ENCODE measurements around the gene NPSR1. TPM values are rescaled to one million over a fixed set of nuclear protein-coding genes. Genes with fewer than 3 reads are reported as not detected.

Gene NPSR1
- total and polyA plus RNA-seq, 4 donors = 0.11 to 0.59 (median 0.15) TPM; not detected in 1

- H3K36me3 ChIP-seq (ENCODE audit: control insufficient read depth, insufficient read depth, low read length) = no peaks in the 10 kb centered on the region
- H3K9me3 ChIP-seq (ENCODE audit: control insufficient read depth, insufficient read depth, low read length) = no peaks in the 10 kb centered on the region
- WGBS (ENCODE audit: insufficient coverage) = no CpG with 5 or more reads among the region's 3 CpGs
- no peaks in the 10 kb centered on the region for H3K4me1 ChIP-seq (ENCODE audit: control insufficient read depth, insufficient read depth, low read length)
- no peak overlapping the region for H3K4me3 ChIP-seq (ENCODE audit: low read depth, low read length)
- H3K27ac ChIP-seq (ENCODE audit: low read depth, low read length) = no peak overlapping the region
- peaks cover 5% of the 10 kb centered on the region for H3K27me3 ChIP-seq (ENCODE audit: control insufficient read depth, insufficient read depth, low read length)
- peak in 2 of 6 donors; percentile 14 to 19 for DNase-seq (ENCODE audit: low read depth in 4 of 6, low spot score in 6 of 6)
Measured at GRCh38 chr7:34659472-34660075, 1.6 kb downstream of the NPSR1 start.

DNA sequence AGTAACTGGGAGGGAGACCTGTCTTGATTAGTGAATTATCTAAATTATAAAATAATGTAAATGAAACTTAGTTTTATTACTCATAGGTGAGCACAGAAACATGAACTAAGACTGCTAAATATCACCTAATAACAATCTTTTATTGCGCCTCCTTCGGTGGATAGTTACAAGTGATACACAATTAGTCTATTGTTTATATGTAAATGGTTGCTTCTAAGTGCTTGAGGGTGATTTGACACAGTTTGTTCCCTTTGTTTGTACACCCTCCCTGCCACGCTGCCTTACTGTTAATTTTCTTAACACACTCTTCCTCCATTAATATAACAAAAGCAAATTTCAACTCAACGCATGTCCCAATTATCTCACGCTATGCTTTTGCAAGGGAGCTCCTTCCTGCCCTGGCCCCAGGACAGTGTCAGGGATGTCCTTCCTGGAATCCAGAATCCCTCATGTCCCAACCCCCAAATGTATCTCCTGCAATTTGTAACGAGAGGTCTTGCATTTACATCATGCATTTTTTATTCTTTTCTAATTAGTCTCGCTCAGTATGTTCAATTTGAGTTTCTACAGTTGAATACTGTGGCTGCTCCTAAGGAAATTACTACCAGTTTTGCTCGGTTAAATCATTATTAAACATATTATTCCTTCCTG, 4.2 kb downstream of the NPSR1 start:
- peak in 2 of 6 donors; percentile 12 to 55 for DNase-seq (ENCODE audit: low read depth in 4 of 6, low spot score in 6 of 6)
- peaks cover 5% of the 10 kb centered on the region for H3K27me3 ChIP-seq (ENCODE audit: control insufficient read depth, insufficient read depth, low read length)
- H3K4me1 ChIP-seq (ENCODE audit: control insufficient read depth, insufficient read depth, low read length) = no peaks in the 10 kb centered on the region
- no peaks in the 10 kb centered on the region for H3K36me3 ChIP-seq (ENCODE audit: control insufficient read depth, insufficient read depth, low read length)
- no peak overlapping the region for H3K27ac ChIP-seq (ENCODE audit: low read depth, low read length)
- no peak overlapping the region for H3K4me3 ChIP-seq (ENCODE audit: low read depth, low read length)
- 31% methylated on average over 4 of the region's 8 CpGs for WGBS (ENCODE audit: insufficient coverage)
- H3K9me3 ChIP-seq (ENCODE audit: control insufficient read depth, insufficient read depth, low read length) = no peaks in the 10 kb centered on the region

- Histone ChIP-seq H3K27me3 (ENCODE audit: control insufficient read depth, insufficient read depth, low read length) (peaks cover 5% of the 10 kb centered on the region), H3K4me3 (ENCODE audit: low read depth, low read length) (no peak overlapping the region), H3K27ac (ENCODE audit: low read depth, low read length) (no peak overlapping the region), H3K4me1 (ENCODE audit: control insufficient read depth, insufficient read depth, low read length) (no peaks in the 10 kb centered on the region), H3K36me3 (ENCODE audit: control insufficient read depth, insufficient read depth, low read length) (no peaks in the 10 kb centered on the region), H3K9me3 (ENCODE audit: control insufficient read depth, insufficient read depth, low read length) (no peaks in the 10 kb centered on the region)
- no peak for DNase-seq (ENCODE audit: low read depth in 4 of 6, low spot score in 6 of 6)
Measured at GRCh38 chr7:34664755-34665154, 6.7 kb downstream of the NPSR1 start.

GRCh38 chr7:34672430-34672829, 14.4 kb downstream of the NPSR1 start:
- Histone ChIP-seq H3K4me3 (ENCODE audit: low read depth, low read length) (no peak overlapping the region), H3K4me1 (ENCODE audit: control insufficient read depth, insufficient read depth, low read length) (no peaks in the 10 kb centered on the region), H3K27ac (ENCODE audit: low read depth, low read length) (no peak overlapping the region), H3K36me3 (ENCODE audit: control insufficient read depth, insufficient read depth, low read length) (no peaks in the 10 kb centered on the region), H3K9me3 (ENCODE audit: control insufficient read depth, insufficient read depth, low read length) (no peaks in the 10 kb centered on the region), H3K27me3 (ENCODE audit: control insufficient read depth, insufficient read depth, low read length) (no peaks in the 10 kb centered on the region)
- WGBS (ENCODE audit: insufficient coverage) = 100% methylated on average over 1 of the region's 6 CpGs
- DNase-seq (ENCODE audit: low read depth in 4 of 6, low spot score in 6 of 6) = no peak

- no peak for DNase-seq (ENCODE audit: low read depth in 4 of 6, low spot score in 6 of 6)
- 89% methylated on average over 1 of the region's 3 CpGs for WGBS (ENCODE audit: insufficient coverage)
- no peaks in the 10 kb centered on the region for H3K9me3 ChIP-seq (ENCODE audit: control insufficient read depth, insufficient read depth, low read length)
Measured at GRCh38 chr7:34673066-34673465, 15.0 kb downstream of the NPSR1 start.

GRCh38 chr7:34675749-34676374, 17.8 kb downstream of the NPSR1 start:
- Histone ChIP-seq H3K27ac (ENCODE audit: low read depth, low read length) (no peak overlapping the region), H3K27me3 (ENCODE audit: control insufficient read depth, insufficient read depth, low read length) (no peaks in the 10 kb centered on the region), H3K4me3 (ENCODE audit: low read depth, low read length) (no peak overlapping the region), H3K4me1 (ENCODE audit: control insufficient read depth, insufficient read depth, low read length) (no peaks in the 10 kb centered on the region), H3K36me3 (ENCODE audit: control insufficient read depth, insufficient read depth, low read length) (no peaks in the 10 kb centered on the region), H3K9me3 (ENCODE audit: control insufficient read depth, insufficient read depth, low read length) (no peaks in the 10 kb centered on the region)
- WGBS (ENCODE audit: insufficient coverage) = no CpG with 5 or more reads among the region's 2 CpGs
- DNase-seq (ENCODE audit: low read depth in 4 of 6, low spot score in 6 of 6) = peak in 2 of 6 donors; percentile 43 to 46

More at GRCh38 chr7:34673066-34673465, 15.0 kb downstream of the NPSR1 start:
- Histone ChIP-seq H3K4me3 (ENCODE audit: low read depth, low read length) (no peak overlapping the region), H3K36me3 (ENCODE audit: control insufficient read depth, insufficient read depth, low read length) (no peaks in the 10 kb centered on the region), H3K27ac (ENCODE audit: low read depth, low read length) (no peak overlapping the region), H3K27me3 (ENCODE audit: control insufficient read depth, insufficient read depth, low read length) (no peaks in the 10 kb centered on the region), H3K4me1 (ENCODE audit: control insufficient read depth, insufficient read depth, low read length) (no peaks in the 10 kb centered on the region)

GRCh38 chr7:34677491-34677890, 19.5 kb downstream of the NPSR1 start:
- no peak overlapping the region for H3K27ac ChIP-seq (ENCODE audit: low read depth, low read length)
- no peaks in the 10 kb centered on the region for H3K9me3 ChIP-seq (ENCODE audit: control insufficient read depth, insufficient read depth, low read length)
- WGBS (ENCODE audit: insufficient coverage) = 80% methylated on average over 1 of the region's 2 CpGs
- no peaks in the 10 kb centered on the region for H3K27me3 ChIP-seq (ENCODE audit: control insufficient read depth, insufficient read depth, low read length)
- no peaks in the 10 kb centered on the region for H3K36me3 ChIP-seq (ENCODE audit: control insufficient read depth, insufficient read depth, low read length)
- H3K4me1 ChIP-seq (ENCODE audit: control insufficient read depth, insufficient read depth, low read length) = no peaks in the 10 kb centered on the region
- H3K4me3 ChIP-seq (ENCODE audit: low read depth, low read length) = no peak overlapping the region
- no peak for DNase-seq (ENCODE audit: low read depth in 4 of 6, low spot score in 6 of 6)

DNA sequence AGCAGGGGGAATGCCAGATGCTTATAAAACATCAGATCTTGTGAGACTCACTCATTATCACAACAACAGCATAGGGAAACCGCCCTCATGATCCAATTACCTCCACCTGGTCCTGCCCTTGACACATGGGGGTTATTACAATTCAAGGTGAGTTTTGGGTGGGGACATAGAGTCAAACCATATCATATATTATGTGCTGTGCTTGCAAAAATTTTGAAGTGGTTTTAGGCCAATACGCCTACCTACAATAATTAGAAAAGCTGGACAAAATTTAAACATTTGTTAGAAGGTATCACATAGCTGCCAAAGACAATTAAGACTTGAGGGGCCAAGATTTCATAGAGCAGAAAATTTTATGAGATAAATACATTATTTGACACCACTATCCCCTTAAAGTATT, 29.5 kb downstream of the NPSR1 start:
- WGBS (ENCODE audit: insufficient coverage) = no CpG with 5 or more reads among the region's 2 CpGs
- no peaks in the 10 kb centered on the region for H3K27me3 ChIP-seq (ENCODE audit: control insufficient read depth, insufficient read depth, low read length)
- no peak for DNase-seq (ENCODE audit: low read depth in 4 of 6, low spot score in 6 of 6)
- no peaks in the 10 kb centered on the region for H3K4me1 ChIP-seq (ENCODE audit: control insufficient read depth, insufficient read depth, low read length)
- H3K4me3 ChIP-seq (ENCODE audit: low read depth, low read length) = no peak overlapping the region
- no peaks in the 10 kb centered on the region for H3K36me3 ChIP-seq (ENCODE audit: control insufficient read depth, insufficient read depth, low read length)
- H3K27ac ChIP-seq (ENCODE audit: low read depth, low read length) = no peak overlapping the region
- H3K9me3 ChIP-seq (ENCODE audit: control insufficient read depth, insufficient read depth, low read length) = no peaks in the 10 kb centered on the region

DNA sequence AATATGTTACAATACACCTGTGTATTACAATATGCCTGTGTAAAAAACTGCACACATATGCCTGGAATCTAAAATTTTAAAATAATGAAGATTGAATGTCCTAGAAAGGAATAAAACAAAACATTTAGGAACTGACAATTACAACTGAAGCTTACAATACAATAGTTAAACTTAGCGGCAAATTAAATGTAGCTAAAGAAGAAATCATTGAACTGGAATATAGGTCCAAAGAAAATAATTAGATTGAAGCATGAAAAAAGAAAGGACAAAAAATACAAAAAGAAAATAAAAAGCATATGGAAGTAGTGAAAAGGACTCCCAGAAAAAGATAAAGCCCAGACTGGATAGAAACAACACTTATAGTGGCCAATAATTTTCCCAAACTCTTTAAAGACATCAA, 38.4 kb downstream of the NPSR1 start:
- H3K27ac ChIP-seq (ENCODE audit: low read depth, low read length) = no peak overlapping the region
- peaks cover 3% of the 10 kb centered on the region for H3K9me3 ChIP-seq (ENCODE audit: control insufficient read depth, insufficient read depth, low read length)
- no peak for DNase-seq (ENCODE audit: low read depth in 4 of 6, low spot score in 6 of 6)
- no peaks in the 10 kb centered on the region for H3K36me3 ChIP-seq (ENCODE audit: control insufficient read depth, insufficient read depth, low read length)
- no peaks in the 10 kb centered on the region for H3K4me1 ChIP-seq (ENCODE audit: control insufficient read depth, insufficient read depth, low read length)
- no CpG with 5 or more reads among the region's 1 CpG for WGBS (ENCODE audit: insufficient coverage)
- no peaks in the 10 kb centered on the region for H3K27me3 ChIP-seq (ENCODE audit: control insufficient read depth, insufficient read depth, low read length)
- H3K4me3 ChIP-seq (ENCODE audit: low read depth, low read length) = no peak overlapping the region

DNA sequence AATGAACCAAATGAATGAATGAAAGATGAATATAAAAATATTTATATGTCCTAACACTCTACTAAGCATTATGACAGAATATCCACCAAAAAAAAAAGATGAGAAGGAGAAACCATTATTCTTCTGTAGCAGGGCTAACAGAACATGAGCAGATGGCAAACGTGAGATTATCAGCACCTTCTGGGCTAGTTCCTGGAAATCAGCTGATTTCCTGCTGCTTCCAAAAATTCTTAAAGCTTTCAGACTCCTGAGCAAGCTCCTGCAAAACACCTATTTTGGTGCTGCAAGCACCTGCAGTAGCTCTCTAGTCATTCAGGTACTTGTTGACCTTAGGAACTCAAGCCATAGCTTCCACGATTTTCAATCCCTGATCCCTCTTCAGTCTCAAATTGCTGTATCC, 51.8 kb downstream of the NPSR1 start:
- Histone ChIP-seq H3K4me1 (ENCODE audit: control insufficient read depth, insufficient read depth, low read length) (no peaks in the 10 kb centered on the region), H3K27ac (ENCODE audit: low read depth, low read length) (no peak overlapping the region), H3K9me3 (ENCODE audit: control insufficient read depth, insufficient read depth, low read length) (no peaks in the 10 kb centered on the region), H3K4me3 (ENCODE audit: low read depth, low read length) (no peak overlapping the region), H3K27me3 (ENCODE audit: control insufficient read depth, insufficient read depth, low read length) (no peaks in the 10 kb centered on the region), H3K36me3 (ENCODE audit: control insufficient read depth, insufficient read depth, low read length) (no peaks in the 10 kb centered on the region)
- WGBS (ENCODE audit: insufficient coverage) = 100% methylated on average over 1 of the region's 2 CpGs
- DNase-seq (ENCODE audit: low read depth in 4 of 6, low spot score in 6 of 6) = no peak

Measured in spinal cord (tissue), 10 donors.